CD4-positive, alpha-beta T cell treated with Interleukin-17A for 4 hours (primary cell): ENCODE measurements around the gene PPIA.

Experiments
- DNase-seq: peaks from one replicate; pipeline ENCODE4 v3.0.0-alpha.2; 2020; ENCODE audit warnings: mixed read lengths

Gene PPIA

GRCh38 chr7:44796504-44797328 is at the start of gene PPIA:
Gene PPIA (plus strand): TSS chr7:44796681. CDS start chr7:44796725, 44 bp downstream.
- peak; percentile 98 for DNase-seq

GRCh38 chr7:44748045-44748947 is 48.2 kb upstream of the PPIA start, which contains the start of gene ZMIZ2:
Gene ZMIZ2 (plus strand): TSS chr7:44748847. CDS start chr7:44756250, 7,403 bp downstream.
- peak; percentile 94 for DNase-seq

- no peak for DNase-seq
These were observed 47.3 kb upstream of the PPIA start for GRCh38 chr7:44748948-44749731.

GRCh38 chr7:44749992-44750391 is 46.5 kb upstream of the PPIA start:
- DNase-seq = no peak

- no peak for DNase-seq
These were observed 46.1 kb upstream of the PPIA start for GRCh38 chr7:44750424-44750823.

GRCh38 chr7:44750921-44751571 is 45.4 kb upstream of the PPIA start:
- peak; percentile 42 for DNase-seq

GRCh38 chr7:44752822-44753221 is 43.7 kb upstream of the PPIA start:
- DNase-seq = no peak

GRCh38 chr7:44754802-44755697 is 41.4 kb upstream of the PPIA start:
- DNase-seq = no peak

- no peak for DNase-seq
These were observed 40.5 kb upstream of the PPIA start for GRCh38 chr7:44755698-44756627.

- no peak for DNase-seq
These were observed 39.6 kb upstream of the PPIA start for GRCh38 chr7:44756904-44757303.

- no peak for DNase-seq
These were observed 39.2 kb upstream of the PPIA start for GRCh38 chr7:44757311-44757710.

- no peak for DNase-seq
These were observed 38.7 kb upstream of the PPIA start for GRCh38 chr7:44757739-44758138.

GRCh38 chr7:44759246-44759645 is 37.2 kb upstream of the PPIA start:
- DNase-seq = no peak

- no peak for DNase-seq
These were observed 36.4 kb upstream of the PPIA start for GRCh38 chr7:44760034-44760580.

GRCh38 chr7:44761207-44762161 is 35.0 kb upstream of the PPIA start:
- no peak for DNase-seq

- DNase-seq = no peak
These were observed 34.2 kb upstream of the PPIA start for GRCh38 chr7:44762300-44762699.

GRCh38 chr7:44762726-44763522 is 33.6 kb upstream of the PPIA start:
- DNase-seq = no peak

- no peak for DNase-seq
These were observed 32.4 kb upstream of the PPIA start for GRCh38 chr7:44764081-44764480.
